ENCODE data around the gene VIL1.

The VIL1 gene

GRCh38 chr2:218435003-218435982, 16.4 kb downstream of the VIL1 start:
- no peak overlapping the region for H3K9ac ChIP-seq (ENCODE audit: low read length)
- H3K4me1 ChIP-seq (ENCODE audit: control insufficient read depth, insufficient read depth, low read length): peaks cover 6% of the 10 kb centered on the region

GRCh38 chr2:218436992-218437391, 18.1 kb downstream of the VIL1 start:
- H3K36me3 ChIP-seq (ENCODE audit: control insufficient read depth, insufficient read depth, low read length): no peaks in the 10 kb centered on the region
- no peaks in the 10 kb centered on the region for H3K9me3 ChIP-seq (ENCODE audit: control insufficient read depth, low read length)
- H3K9ac ChIP-seq (ENCODE audit: low read length): no peak overlapping the region
- peaks cover 6% of the 10 kb centered on the region for H3K4me1 ChIP-seq (ENCODE audit: control insufficient read depth, insufficient read depth, low read length)
- H3K27me3 ChIP-seq (ENCODE audit: control insufficient read depth, insufficient read depth, low read length): no peaks in the 10 kb centered on the region
- no peak overlapping the region for H3K4me3 ChIP-seq (ENCODE audit: low read length)

More at GRCh38 chr2:218435003-218435982, 16.4 kb downstream of the VIL1 start:
- Histone ChIP-seq H3K9me3 (ENCODE audit: control insufficient read depth, low read length) (no peaks in the 10 kb centered on the region), H3K36me3 (ENCODE audit: control insufficient read depth, insufficient read depth, low read length) (no peaks in the 10 kb centered on the region), H3K27me3 (ENCODE audit: control insufficient read depth, insufficient read depth, low read length) (no peaks in the 10 kb centered on the region), H3K4me3 (ENCODE audit: low read length) (no peak overlapping the region)

- Histone ChIP-seq H3K27me3 (ENCODE audit: control insufficient read depth, insufficient read depth, low read length) (no peaks in the 10 kb centered on the region), H3K9me3 (ENCODE audit: control insufficient read depth, low read length) (no peaks in the 10 kb centered on the region), H3K4me3 (ENCODE audit: low read length) (no peak overlapping the region), H3K4me1 (ENCODE audit: control insufficient read depth, insufficient read depth, low read length) (peaks cover 6% of the 10 kb centered on the region), H3K36me3 (ENCODE audit: control insufficient read depth, insufficient read depth, low read length) (no peaks in the 10 kb centered on the region), H3K9ac (ENCODE audit: low read length) (no peak overlapping the region)
These were observed 19.0 kb downstream of the VIL1 start for GRCh38 chr2:218437969-218438368.

GRCh38 chr2:218438596-218438995, 19.7 kb downstream of the VIL1 start:
- Histone ChIP-seq H3K4me1 (ENCODE audit: control insufficient read depth, insufficient read depth, low read length) (peaks cover 6% of the 10 kb centered on the region), H3K36me3 (ENCODE audit: control insufficient read depth, insufficient read depth, low read length) (no peaks in the 10 kb centered on the region), H3K9ac (ENCODE audit: low read length) (no peak overlapping the region), H3K4me3 (ENCODE audit: low read length) (no peak overlapping the region), H3K27me3 (ENCODE audit: control insufficient read depth, insufficient read depth, low read length) (no peaks in the 10 kb centered on the region), H3K9me3 (ENCODE audit: control insufficient read depth, low read length) (no peaks in the 10 kb centered on the region)

GRCh38 chr2:218444692-218445357, 25.9 kb downstream of the VIL1 start:
- Histone ChIP-seq H3K27me3 (ENCODE audit: control insufficient read depth, insufficient read depth, low read length) (no peaks in the 10 kb centered on the region), H3K4me3 (ENCODE audit: low read length) (no peak overlapping the region), H3K4me1 (ENCODE audit: control insufficient read depth, insufficient read depth, low read length) (peaks cover 22% of the 10 kb centered on the region), H3K9ac (ENCODE audit: low read length) (no peak overlapping the region), H3K36me3 (ENCODE audit: control insufficient read depth, insufficient read depth, low read length) (peaks cover 4% of the 10 kb centered on the region), H3K9me3 (ENCODE audit: control insufficient read depth, low read length) (no peaks in the 10 kb centered on the region)

- Histone ChIP-seq H3K4me3 (ENCODE audit: low read length) (no peak overlapping the region), H3K4me1 (ENCODE audit: control insufficient read depth, insufficient read depth, low read length) (peaks cover 22% of the 10 kb centered on the region), H3K36me3 (ENCODE audit: control insufficient read depth, insufficient read depth, low read length) (peaks cover 5% of the 10 kb centered on the region), H3K9me3 (ENCODE audit: control insufficient read depth, low read length) (no peaks in the 10 kb centered on the region), H3K9ac (ENCODE audit: low read length) (no peak overlapping the region), H3K27me3 (ENCODE audit: control insufficient read depth, insufficient read depth, low read length) (no peaks in the 10 kb centered on the region)
These were observed 26.7 kb downstream of the VIL1 start for GRCh38 chr2:218445602-218446001.

- Histone ChIP-seq H3K9ac (ENCODE audit: low read length) (no peak overlapping the region), H3K4me1 (ENCODE audit: control insufficient read depth, insufficient read depth, low read length) (peaks cover 22% of the 10 kb centered on the region), H3K4me3 (ENCODE audit: low read length) (no peak overlapping the region), H3K27me3 (ENCODE audit: control insufficient read depth, insufficient read depth, low read length) (no peaks in the 10 kb centered on the region), H3K9me3 (ENCODE audit: control insufficient read depth, low read length) (no peaks in the 10 kb centered on the region), H3K36me3 (ENCODE audit: control insufficient read depth, insufficient read depth, low read length) (peaks cover 5% of the 10 kb centered on the region)
These were observed 27.6 kb downstream of the VIL1 start for GRCh38 chr2:218446547-218446946.

GRCh38 chr2:218447072-218447471, 28.1 kb downstream of the VIL1 start:
- Histone ChIP-seq H3K4me3 (ENCODE audit: low read length) (no peak overlapping the region), H3K9ac (ENCODE audit: low read length) (no peak overlapping the region), H3K9me3 (ENCODE audit: control insufficient read depth, low read length) (no peaks in the 10 kb centered on the region), H3K4me1 (ENCODE audit: control insufficient read depth, insufficient read depth, low read length) (peaks cover 22% of the 10 kb centered on the region), H3K36me3 (ENCODE audit: control insufficient read depth, insufficient read depth, low read length) (peaks cover 5% of the 10 kb centered on the region), H3K27me3 (ENCODE audit: control insufficient read depth, insufficient read depth, low read length) (no peaks in the 10 kb centered on the region)

GRCh38 chr2:218448934-218449333, 30.0 kb downstream of the VIL1 start:
- Histone ChIP-seq H3K27me3 (ENCODE audit: control insufficient read depth, insufficient read depth, low read length) (no peaks in the 10 kb centered on the region), H3K4me3 (ENCODE audit: low read length) (no peak overlapping the region), H3K4me1 (ENCODE audit: control insufficient read depth, insufficient read depth, low read length) (peaks cover 22% of the 10 kb centered on the region), H3K9ac (ENCODE audit: low read length) (no peak overlapping the region), H3K9me3 (ENCODE audit: control insufficient read depth, low read length) (no peaks in the 10 kb centered on the region), H3K36me3 (ENCODE audit: control insufficient read depth, insufficient read depth, low read length) (peaks cover 5% of the 10 kb centered on the region)

GRCh38 chr2:218452079-218452478, 33.2 kb downstream of the VIL1 start:
- Histone ChIP-seq H3K27me3 (ENCODE audit: control insufficient read depth, insufficient read depth, low read length) (no peaks in the 10 kb centered on the region), H3K4me1 (ENCODE audit: control insufficient read depth, insufficient read depth, low read length) (peaks cover 9% of the 10 kb centered on the region), H3K9me3 (ENCODE audit: control insufficient read depth, low read length) (no peaks in the 10 kb centered on the region), H3K36me3 (ENCODE audit: control insufficient read depth, insufficient read depth, low read length) (peaks cover 5% of the 10 kb centered on the region), H3K4me3 (ENCODE audit: low read length) (no peak overlapping the region), H3K9ac (ENCODE audit: low read length) (no peak overlapping the region)

GRCh38 chr2:218456849-218457248, 37.9 kb downstream of the VIL1 start:
- H3K4me3 ChIP-seq (ENCODE audit: low read length): no peak overlapping the region
- no peak overlapping the region for H3K9ac ChIP-seq (ENCODE audit: low read length)
- no peaks in the 10 kb centered on the region for H3K27me3 ChIP-seq (ENCODE audit: control insufficient read depth, insufficient read depth, low read length)
- no peaks in the 10 kb centered on the region for H3K36me3 ChIP-seq (ENCODE audit: control insufficient read depth, insufficient read depth, low read length)
- no peaks in the 10 kb centered on the region for H3K9me3 ChIP-seq (ENCODE audit: control insufficient read depth, low read length)
- H3K4me1 ChIP-seq (ENCODE audit: control insufficient read depth, insufficient read depth, low read length): no peaks in the 10 kb centered on the region

- no peak overlapping the region for H3K9ac ChIP-seq (ENCODE audit: low read length)
- H3K36me3 ChIP-seq (ENCODE audit: control insufficient read depth, insufficient read depth, low read length): no peaks in the 10 kb centered on the region
- no peaks in the 10 kb centered on the region for H3K4me1 ChIP-seq (ENCODE audit: control insufficient read depth, insufficient read depth, low read length)
- H3K9me3 ChIP-seq (ENCODE audit: control insufficient read depth, low read length): no peaks in the 10 kb centered on the region
- no peaks in the 10 kb centered on the region for H3K27me3 ChIP-seq (ENCODE audit: control insufficient read depth, insufficient read depth, low read length)
- no peak overlapping the region for H3K4me3 ChIP-seq (ENCODE audit: low read length)
These were observed 39.7 kb downstream of the VIL1 start for GRCh38 chr2:218458598-218458997.

All from mucosa of stomach (tissue), 1 donor.